SU-DHL-6 (cell line): ENCODE measurements around the gene TBL3.

Source experiments
- EZH2phosphoT487 ChIP-seq: fragments of 200-600 bp; sonication (generic), shearing (Covaris generic); conservative IDR thresholded peaks from 2 replicates; pipeline ENCODE4 v1.6.1; 2018; ENCODE audit warnings: mild to moderate bottlenecking, antibody characterized with exemption, low read length, moderate library complexity, mixed read lengths
- TF ChIP-seq, protein P1 (sequence below): fragments of 200-600 bp; sonication (generic); IDR thresholded peaks from one replicate; pipeline ENCODE4 v1.5.1; 2017; ENCODE audit warnings: antibody characterized with exemption, mild to moderate bottlenecking, low read length, moderate library complexity; ENCODE audit not compliant: insufficient read depth, poor library complexity, severe bottlenecking

DNA sequence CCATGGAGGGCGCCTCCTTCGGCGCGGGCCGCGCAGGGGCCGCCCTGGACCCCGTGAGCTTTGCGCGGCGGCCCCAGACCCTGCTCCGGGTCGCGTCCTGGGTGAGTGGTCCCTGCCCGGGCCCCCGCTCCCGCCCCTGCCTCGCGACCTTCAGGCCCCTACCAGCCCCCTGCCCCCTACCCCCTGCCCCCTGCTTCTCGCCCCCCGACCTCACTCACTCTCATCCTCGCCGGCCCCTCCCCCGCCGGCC is 18.2 kb downstream of the TBL3 start:
- TF ChIP-seq, protein P1, sequence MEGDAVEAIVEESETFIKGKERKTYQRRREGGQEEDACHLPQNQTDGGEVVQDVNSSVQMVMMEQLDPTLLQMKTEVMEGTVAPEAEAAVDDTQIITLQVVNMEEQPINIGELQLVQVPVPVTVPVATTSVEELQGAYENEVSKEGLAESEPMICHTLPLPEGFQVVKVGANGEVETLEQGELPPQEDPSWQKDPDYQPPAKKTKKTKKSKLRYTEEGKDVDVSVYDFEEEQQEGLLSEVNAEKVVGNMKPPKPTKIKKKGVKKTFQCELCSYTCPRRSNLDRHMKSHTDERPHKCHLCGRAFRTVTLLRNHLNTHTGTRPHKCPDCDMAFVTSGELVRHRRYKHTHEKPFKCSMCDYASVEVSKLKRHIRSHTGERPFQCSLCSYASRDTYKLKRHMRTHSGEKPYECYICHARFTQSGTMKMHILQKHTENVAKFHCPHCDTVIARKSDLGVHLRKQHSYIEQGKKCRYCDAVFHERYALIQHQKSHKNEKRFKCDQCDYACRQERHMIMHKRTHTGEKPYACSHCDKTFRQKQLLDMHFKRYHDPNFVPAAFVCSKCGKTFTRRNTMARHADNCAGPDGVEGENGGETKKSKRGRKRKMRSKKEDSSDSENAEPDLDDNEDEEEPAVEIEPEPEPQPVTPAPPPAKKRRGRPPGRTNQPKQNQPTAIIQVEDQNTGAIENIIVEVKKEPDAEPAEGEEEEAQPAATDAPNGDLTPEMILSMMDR, result no peak
- no peak for TF ChIP-seq EZH2phosphoT487
